HCT116 (cell line): Measurements from ENCODE around the gene TMEM134. TPM values are rescaled to one million over a fixed set of nuclear protein-coding genes. Genes with fewer than 3 reads are reported as not detected.
A peak's percentile ranks its signal among the peaks of the same experiment; 100 is the strongest.

Experiments
- ATAC-seq: fragments of 200-7000 bp; cut with Tn5 transposase; 2 replicates; pipeline ENCODE4 v1.9.1; 2020; ENCODE audit warnings: mild to moderate bottlenecking, moderate library complexity
- BruUV-seq: library from RNA; stranded (reverse); fragments of 400-500 nt; replicated peaks from 2 replicates; lab custom pipeline; 2021; lab: Mats Ljungman, UMichigan
- CTCF ChIA-PET: fragments of 300-600 bp; sonication (Branson Sonifier 250); formaldehyde crosslinking; loops from one replicate; lab custom pipeline; 2021; ENCODE audit warnings: antibody characterized with exemption; lab: Charles Lee
- POLR2A ChIA-PET: fragments of 300-600, 350-600 bp; sonication (Branson Sonifier 250); formaldehyde crosslinking; loops from one replicate; lab custom pipeline; 2021; ENCODE audit warnings: antibody characterized with exemption; lab: Charles Lee
- RAD21 ChIA-PET, 2 experiments: fragments of 300-600 bp; sonication (Branson Sonifier 250); formaldehyde crosslinking; loops; one replicate each; lab custom pipeline; 2023; ENCODE audit warnings: low total read pairs in 2 of 2; ENCODE audit not compliant: uncharacterized antibody in 2 of 2, unreplicated experiment in 2 of 2, low non-redundant PET in 1 of 2; lab: Charles Lee
- DNase-seq: peaks from one replicate; pipeline ENCODE4 v3.0.0-alpha.2; 2010; ENCODE audit warnings: low read depth, low spot score
- H2AFZ ChIP-seq: fragments of 200-600 bp; shearing (Covaris generic), sonication (generic); 2 replicates; pipeline ENCODE4 v1.6.1; 2017; ENCODE audit warnings: low read depth, mixed run types, mixed read lengths, antibody characterized with exemption, low read length; ENCODE audit not compliant: poor library complexity, severe bottlenecking
- H3K27ac ChIP-seq: 2 replicates; pipeline ENCODE4 v1.5.1; 2012; ENCODE audit warnings: low read depth, low read length
- H3K27me3 ChIP-seq: fragments of 200-600 bp; sonication (generic); 2 replicates; pipeline ENCODE4 v1.6.1; 2016; ENCODE audit warnings: mixed run types, low read length, mixed read lengths; ENCODE audit not compliant: insufficient read depth
- H3K36me3 ChIP-seq, 2 experiments: fragments of 200-500 bp in 1 of 2; fragments of 200-600 bp in 1 of 2; sonication (Bioruptor generic) in 1 of 2; sonication (generic) in 1 of 2; 2 replicates each; pipeline versions ENCODE4 v1.5.1 to v1.6.1; 2014 to 2016; ENCODE audit warnings: low read length in 2 of 2, inconsistent platforms in 1 of 2, mixed read lengths in 1 of 2, mixed run types in 1 of 2; ENCODE audit not compliant: insufficient read depth in 2 of 2, control insufficient read depth in 1 of 2
- H3K4me1 ChIP-seq, 2 experiments: fragments of 200-600 bp in 1 of 2; sonication (generic) in 1 of 2; 2 replicates each; pipeline versions ENCODE4 v1.5.1 to v1.6.1; 2012 to 2017; ENCODE audit warnings: low read length in 2 of 2, inconsistent platforms in 1 of 2, mild to moderate bottlenecking in 1 of 2, mixed read lengths in 1 of 2, mixed run types in 1 of 2, moderate library complexity in 1 of 2; ENCODE audit not compliant: insufficient read depth in 2 of 2, control insufficient read depth in 1 of 2
- H3K4me2 ChIP-seq: fragments of 200-600 bp; sonication (generic); 2 replicates; pipeline ENCODE4 v1.6.1; 2017; ENCODE audit warnings: mixed run types, low read length, mixed read lengths
- H3K4me3 ChIP-seq, 2 experiments: fragments of 200-600 bp in 1 of 2; sonication (generic) in 1 of 2; replicated peaks in 1 of 2; 2 replicates each; pipeline ENCODE4 v1.5.1; 2011 to 2016; ENCODE audit warnings: low read length in 2 of 2, control low read depth in 1 of 2, low read depth in 1 of 2, mild to moderate bottlenecking in 1 of 2, mixed read lengths in 1 of 2, mixed run types in 1 of 2
- H3K79me2 ChIP-seq: fragments of 200-600 bp; sonication (generic); 2 replicates; pipeline ENCODE4 v1.6.1; 2017; ENCODE audit warnings: mild to moderate bottlenecking, mixed run types, low read length, moderate library complexity, mixed read lengths; ENCODE audit not compliant: insufficient read depth
- H3K9ac ChIP-seq: fragments of 200-600 bp; sonication (generic); 2 replicates; pipeline ENCODE4 v1.6.1; 2016; ENCODE audit warnings: low read length, mixed read lengths
- H3K9me2 ChIP-seq: fragments of 200-600 bp; sonication (generic), shearing (Covaris generic); 2 replicates; pipeline ENCODE4 v1.6.1; 2017; ENCODE audit warnings: mixed run types, mild to moderate bottlenecking, moderate library complexity; ENCODE audit not compliant: insufficient read depth
- H3K9me3 ChIP-seq, 2 experiments: fragments of 200-500 bp in 1 of 2; fragments of 200-600 bp in 1 of 2; sonication (Bioruptor generic) in 1 of 2; sonication (generic) in 1 of 2; 2 replicates each; pipeline ENCODE4 v1.6.1; 2014 to 2017; ENCODE audit warnings: low read length in 2 of 2, mixed read lengths in 2 of 2, inconsistent platforms in 1 of 2, low read depth in 1 of 2, mild to moderate bottlenecking in 1 of 2, mixed run types in 1 of 2, moderate library complexity in 1 of 2; ENCODE audit not compliant: control insufficient read depth in 1 of 2, insufficient read depth in 1 of 2
- H4K20me1 ChIP-seq: fragments of 200-600 bp; sonication (generic), shearing (Covaris generic); 2 replicates; pipeline ENCODE4 v1.6.1; 2017; ENCODE audit warnings: mixed run types, mild to moderate bottlenecking, moderate library complexity; ENCODE audit not compliant: insufficient read depth
- POLR2AphosphoS5 ChIP-seq: IDR thresholded peaks from 2 replicates; pipeline ENCODE4 v1.6.1; 2011; ENCODE audit warnings: mild to moderate bottlenecking, low read depth, low read length, moderate library complexity
- SP1 ChIP-seq: IDR thresholded peaks from 2 replicates; pipeline ENCODE4 v1.6.1; 2012; ENCODE audit warnings: low read depth
- ZNF274 ChIP-seq: fragments of 200-500 bp; sonication (Bioruptor generic); IDR thresholded peaks from 2 replicates; pipeline ENCODE4 v1.6.1; 2014; ENCODE audit warnings: mild to moderate bottlenecking, low read depth, low read length, inconsistent platforms
- intact Hi-C: fragments of 100-400 bp; cut with micrococcal nuclease; formaldehyde crosslinking; loops from 2 replicates; pipeline ENCODE4 v1.10.0; 2022
- total RNA-seq: library from RNA; stranded (reverse); gene quantifications from one replicate; pipeline ENCODE4 v1.2.1, GENCODE V29; 2021; ENCODE audit not compliant: unreplicated experiment
- TF ChIP-seq, protein P1 (sequence below): IDR thresholded peaks from 2 replicates; pipeline ENCODE4 v1.6.1; 2012; ENCODE audit warnings: low read depth
- TF ChIP-seq, protein P2 (sequence below): IDR thresholded peaks from 2 replicates; pipeline ENCODE4 v1.6.1; 2011; ENCODE audit warnings: mild to moderate bottlenecking, low read length, moderate library complexity; ENCODE audit not compliant: insufficient replicate concordance; ENCODE audit errors: extremely low read depth

The TMEM134 gene
- total RNA-seq, 1 experiment from 2014 or later = 44.2 TPM

DNA sequence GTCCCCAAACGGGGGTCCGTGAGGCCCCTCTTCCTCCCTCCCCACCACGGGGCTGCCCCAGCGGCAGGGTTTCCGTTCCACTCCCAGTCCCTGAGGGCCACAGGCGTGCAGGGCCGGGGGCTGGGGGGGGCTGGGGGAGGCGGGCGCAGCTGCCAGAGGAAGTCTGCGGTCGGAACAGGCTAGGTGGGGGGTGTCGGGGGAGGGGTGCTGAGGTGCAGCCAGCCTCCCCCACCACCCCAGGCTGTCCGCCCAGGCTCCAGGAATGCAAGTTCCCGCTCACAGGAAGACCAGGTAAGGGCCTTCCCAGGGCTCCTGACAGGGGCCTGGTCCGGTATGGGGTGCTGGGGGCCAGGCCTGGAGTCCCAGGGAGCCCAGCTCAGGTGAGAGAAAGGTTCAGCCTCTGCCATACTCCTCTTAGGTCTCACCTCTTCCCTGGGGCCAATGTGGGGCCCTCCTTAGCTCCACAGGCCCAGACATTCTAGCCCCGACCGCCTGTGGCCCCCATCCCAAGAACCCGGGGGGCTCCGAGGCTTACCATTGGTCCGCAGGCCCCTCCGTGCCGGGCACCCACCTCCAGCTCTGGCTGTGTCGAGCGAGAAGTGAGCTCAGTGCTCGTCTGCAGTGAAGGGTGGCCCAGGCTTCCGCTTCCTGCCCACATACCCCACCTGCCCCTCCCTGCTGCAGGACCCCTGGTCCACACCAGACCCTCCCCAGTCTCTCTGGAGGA, 31.8 kb downstream of the TMEM134 start, which contains the start of gene PTPRCAP:
TSS of gene PTPRCAP (minus strand) at position 601 of the 727 bp plus-strand sequence. CDS start at position 538, 63 bp downstream.
- DNase-seq (no peak), ATAC-seq (no peak)
- ChIA-PET CTCF (no interaction called here), RAD21 (no interaction called here)
- H2AFZ ChIP-seq = no peak within 1 kb of the TSS
- H3K4me1 ChIP-seq = peaks cover 0 to 20% of the 10 kb centered on the region in 2 experiments; a peak in 3 of 4 replicates
- H3K27ac ChIP-seq = peak within 1 kb of the TSS; percentile 8; the same call in 1 of the 2 replicates
- no peak within 1 kb of the TSS for H3K9ac ChIP-seq
- no peaks in the 10 kb centered on the region for H3K9me3 ChIP-seq
- no peak within 1 kb of the TSS for H3K4me3 ChIP-seq
- no peak within 1 kb of the TSS for H3K4me2 ChIP-seq
- H3K79me2 ChIP-seq = no peaks in the 10 kb centered on the region
- no peaks in the 10 kb centered on the region for H3K27me3 ChIP-seq
- peaks cover 7 to 10% of the 10 kb centered on the region in 2 experiments; a peak in 3 of 4 replicates for H3K36me3 ChIP-seq
- BruUV-seq = no TSS peak
- no peak for TF ChIP-seq SP1
- TF ChIP-seq, protein P1, sequence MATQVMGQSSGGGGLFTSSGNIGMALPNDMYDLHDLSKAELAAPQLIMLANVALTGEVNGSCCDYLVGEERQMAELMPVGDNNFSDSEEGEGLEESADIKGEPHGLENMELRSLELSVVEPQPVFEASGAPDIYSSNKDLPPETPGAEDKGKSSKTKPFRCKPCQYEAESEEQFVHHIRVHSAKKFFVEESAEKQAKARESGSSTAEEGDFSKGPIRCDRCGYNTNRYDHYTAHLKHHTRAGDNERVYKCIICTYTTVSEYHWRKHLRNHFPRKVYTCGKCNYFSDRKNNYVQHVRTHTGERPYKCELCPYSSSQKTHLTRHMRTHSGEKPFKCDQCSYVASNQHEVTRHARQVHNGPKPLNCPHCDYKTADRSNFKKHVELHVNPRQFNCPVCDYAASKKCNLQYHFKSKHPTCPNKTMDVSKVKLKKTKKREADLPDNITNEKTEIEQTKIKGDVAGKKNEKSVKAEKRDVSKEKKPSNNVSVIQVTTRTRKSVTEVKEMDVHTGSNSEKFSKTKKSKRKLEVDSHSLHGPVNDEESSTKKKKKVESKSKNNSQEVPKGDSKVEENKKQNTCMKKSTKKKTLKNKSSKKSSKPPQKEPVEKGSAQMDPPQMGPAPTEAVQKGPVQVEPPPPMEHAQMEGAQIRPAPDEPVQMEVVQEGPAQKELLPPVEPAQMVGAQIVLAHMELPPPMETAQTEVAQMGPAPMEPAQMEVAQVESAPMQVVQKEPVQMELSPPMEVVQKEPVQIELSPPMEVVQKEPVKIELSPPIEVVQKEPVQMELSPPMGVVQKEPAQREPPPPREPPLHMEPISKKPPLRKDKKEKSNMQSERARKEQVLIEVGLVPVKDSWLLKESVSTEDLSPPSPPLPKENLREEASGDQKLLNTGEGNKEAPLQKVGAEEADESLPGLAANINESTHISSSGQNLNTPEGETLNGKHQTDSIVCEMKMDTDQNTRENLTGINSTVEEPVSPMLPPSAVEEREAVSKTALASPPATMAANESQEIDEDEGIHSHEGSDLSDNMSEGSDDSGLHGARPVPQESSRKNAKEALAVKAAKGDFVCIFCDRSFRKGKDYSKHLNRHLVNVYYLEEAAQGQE = no peak
- TF ChIP-seq, protein P2, sequence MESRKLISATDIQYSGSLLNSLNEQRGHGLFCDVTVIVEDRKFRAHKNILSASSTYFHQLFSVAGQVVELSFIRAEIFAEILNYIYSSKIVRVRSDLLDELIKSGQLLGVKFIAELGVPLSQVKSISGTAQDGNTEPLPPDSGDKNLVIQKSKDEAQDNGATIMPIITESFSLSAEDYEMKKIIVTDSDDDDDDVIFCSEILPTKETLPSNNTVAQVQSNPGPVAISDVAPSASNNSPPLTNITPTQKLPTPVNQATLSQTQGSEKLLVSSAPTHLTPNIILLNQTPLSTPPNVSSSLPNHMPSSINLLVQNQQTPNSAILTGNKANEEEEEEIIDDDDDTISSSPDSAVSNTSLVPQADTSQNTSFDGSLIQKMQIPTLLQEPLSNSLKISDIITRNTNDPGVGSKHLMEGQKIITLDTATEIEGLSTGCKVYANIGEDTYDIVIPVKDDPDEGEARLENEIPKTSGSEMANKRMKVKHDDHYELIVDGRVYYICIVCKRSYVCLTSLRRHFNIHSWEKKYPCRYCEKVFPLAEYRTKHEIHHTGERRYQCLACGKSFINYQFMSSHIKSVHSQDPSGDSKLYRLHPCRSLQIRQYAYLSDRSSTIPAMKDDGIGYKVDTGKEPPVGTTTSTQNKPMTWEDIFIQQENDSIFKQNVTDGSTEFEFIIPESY = no peak
- TF ChIP-seq POLR2AphosphoS5 = no peak
- TF ChIP-seq ZNF274 = no peak
- TF ChIP-seq, all 23 proteins: peak for 0
- POLR2A ChIA-PET = interaction anchor here (0.6 kb wide), 1 partner anchor 9 kb away, joined by 4 read pairs; the partner anchor contains the start of gene RPS6KB2
- intact Hi-C loops = no loop called here
- no peaks in the 10 kb centered on the region for H3K9me2 ChIP-seq
- H4K20me1 ChIP-seq = no peaks in the 10 kb centered on the region
